DOHH2 (cell line): ENCODE measurements around the gene MYO6.

Source experiments
- H3F3A ChIP-seq: fragments of 200-600 bp; sonication (generic), shearing (Covaris generic); 2 replicates; pipeline ENCODE4 v1.6.0; 2016; ENCODE audit warnings: antibody characterized with exemption, mild to moderate bottlenecking; ENCODE audit not compliant: control insufficient read depth, insufficient read depth
- H3K27ac ChIP-seq: fragments of 200-600 bp; sonication (generic); 2 replicates; pipeline ENCODE4 v1.5.1; 2014; ENCODE audit warnings: low read depth, mild to moderate bottlenecking, low read length, moderate library complexity
- H3K27me3 ChIP-seq: fragments of 200-600 bp; sonication (generic); 2 replicates; pipeline ENCODE4 v1.6.1; 2014; ENCODE audit warnings: mild to moderate bottlenecking, low read length, mixed read lengths; ENCODE audit not compliant: control insufficient read depth
- H3K36me3 ChIP-seq: fragments of 200-600 bp; sonication (generic); 2 replicates; pipeline ENCODE4 v1.6.1; 2014; ENCODE audit warnings: mild to moderate bottlenecking, low read length, moderate library complexity, mixed read lengths; ENCODE audit not compliant: control insufficient read depth
- H3K4me1 ChIP-seq: fragments of 200-600 bp; sonication (generic); 2 replicates; pipeline ENCODE4 v1.6.1; 2014; ENCODE audit warnings: mild to moderate bottlenecking, low read length, mixed read lengths; ENCODE audit not compliant: control insufficient read depth
- H3K4me2 ChIP-seq: fragments of 200-600 bp; sonication (generic); 2 replicates; pipeline ENCODE4 v1.6.0; 2014; ENCODE audit warnings: mild to moderate bottlenecking, low read length, moderate library complexity
- H3K4me3 ChIP-seq: fragments of 200-600 bp; sonication (generic); 2 replicates; pipeline ENCODE4 v1.5.1; 2014; ENCODE audit warnings: mild to moderate bottlenecking, low read length, mixed read lengths
- H3K79me2 ChIP-seq: fragments of 200-600 bp; sonication (generic); 2 replicates; pipeline ENCODE4 v1.6.1; 2014; ENCODE audit warnings: mild to moderate bottlenecking, low read length, mixed read lengths; ENCODE audit not compliant: control insufficient read depth
- H3K9me2 ChIP-seq: fragments of 200-600 bp; sonication (generic); replicated peaks from 2 replicates; pipeline ENCODE4 v1.6.1; 2014; ENCODE audit warnings: mild to moderate bottlenecking, low read length, mixed read lengths; ENCODE audit not compliant: control insufficient read depth
- H3K9me3 ChIP-seq: fragments of 200-600 bp; sonication (generic); 2 replicates; pipeline ENCODE4 v1.6.1; 2014; ENCODE audit warnings: antibody characterized with exemption, low read length, mixed read lengths; ENCODE audit not compliant: control insufficient read depth, insufficient read depth
- H4K20me1 ChIP-seq: fragments of 200-600 bp; sonication (generic); 2 replicates; pipeline ENCODE4 v1.6.0; 2014; ENCODE audit warnings: low read depth, mild to moderate bottlenecking, antibody characterized with exemption, low read length, moderate library complexity; ENCODE audit not compliant: control insufficient read depth, insufficient read depth
- EZH2phosphoT487 ChIP-seq: fragments of 200-600 bp; sonication (generic); IDR thresholded peaks from 2 replicates; pipeline ENCODE4 v1.6.1; 2017; ENCODE audit warnings: borderline replicate concordance, mild to moderate bottlenecking, antibody characterized with exemption, low read length, moderate library complexity, mixed read lengths
- TF ChIP-seq, protein P1 (sequence below): fragments of 200-600 bp; sonication (generic); IDR thresholded peaks from one replicate; pipeline ENCODE4 v1.5.1; 2014; ENCODE audit warnings: antibody characterized with exemption, mild to moderate bottlenecking, low read depth, low read length; ENCODE audit not compliant: poor library complexity, severe bottlenecking

Gene MYO6

GRCh38 chr6:75815756-75816155 lies 66.7 kb downstream of the MYO6 start:
- no peaks in the 10 kb centered on the region for H3K4me1 ChIP-seq
- no peaks in the 10 kb centered on the region for H3K36me3 ChIP-seq
- no peak overlapping the region for H3K4me2 ChIP-seq
- H3K27me3 ChIP-seq = no peaks in the 10 kb centered on the region
- no peak overlapping the region for H3K4me3 ChIP-seq
- H4K20me1 ChIP-seq = no peaks in the 10 kb centered on the region
- no peak for TF ChIP-seq EZH2phosphoT487
- TF ChIP-seq, protein P1, sequence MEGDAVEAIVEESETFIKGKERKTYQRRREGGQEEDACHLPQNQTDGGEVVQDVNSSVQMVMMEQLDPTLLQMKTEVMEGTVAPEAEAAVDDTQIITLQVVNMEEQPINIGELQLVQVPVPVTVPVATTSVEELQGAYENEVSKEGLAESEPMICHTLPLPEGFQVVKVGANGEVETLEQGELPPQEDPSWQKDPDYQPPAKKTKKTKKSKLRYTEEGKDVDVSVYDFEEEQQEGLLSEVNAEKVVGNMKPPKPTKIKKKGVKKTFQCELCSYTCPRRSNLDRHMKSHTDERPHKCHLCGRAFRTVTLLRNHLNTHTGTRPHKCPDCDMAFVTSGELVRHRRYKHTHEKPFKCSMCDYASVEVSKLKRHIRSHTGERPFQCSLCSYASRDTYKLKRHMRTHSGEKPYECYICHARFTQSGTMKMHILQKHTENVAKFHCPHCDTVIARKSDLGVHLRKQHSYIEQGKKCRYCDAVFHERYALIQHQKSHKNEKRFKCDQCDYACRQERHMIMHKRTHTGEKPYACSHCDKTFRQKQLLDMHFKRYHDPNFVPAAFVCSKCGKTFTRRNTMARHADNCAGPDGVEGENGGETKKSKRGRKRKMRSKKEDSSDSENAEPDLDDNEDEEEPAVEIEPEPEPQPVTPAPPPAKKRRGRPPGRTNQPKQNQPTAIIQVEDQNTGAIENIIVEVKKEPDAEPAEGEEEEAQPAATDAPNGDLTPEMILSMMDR = no peak
- no peaks in the 10 kb centered on the region for H3K9me3 ChIP-seq
- H3K79me2 ChIP-seq = no peaks in the 10 kb centered on the region
- no peaks in the 10 kb centered on the region for H3K9me2 ChIP-seq
- H3K27ac ChIP-seq = no peak overlapping the region
- no peaks in the 10 kb centered on the region for H3F3A ChIP-seq

GRCh38 chr6:75818098-75818855 lies 69.2 kb downstream of the MYO6 start:
- Histone ChIP-seq H3K79me2 (no peaks in the 10 kb centered on the region), H4K20me1 (no peaks in the 10 kb centered on the region), H3K9me2 (no peaks in the 10 kb centered on the region), H3F3A (no peaks in the 10 kb centered on the region), H3K27me3 (no peaks in the 10 kb centered on the region), H3K27ac (no peak overlapping the region), H3K4me1 (no peaks in the 10 kb centered on the region), H3K36me3 (no peaks in the 10 kb centered on the region), H3K9me3 (no peaks in the 10 kb centered on the region), H3K4me3 (no peak overlapping the region), H3K4me2 (no peak overlapping the region)
- TF ChIP-seq, protein P1 = no peak
- TF ChIP-seq EZH2phosphoT487 = no peak

DNA sequence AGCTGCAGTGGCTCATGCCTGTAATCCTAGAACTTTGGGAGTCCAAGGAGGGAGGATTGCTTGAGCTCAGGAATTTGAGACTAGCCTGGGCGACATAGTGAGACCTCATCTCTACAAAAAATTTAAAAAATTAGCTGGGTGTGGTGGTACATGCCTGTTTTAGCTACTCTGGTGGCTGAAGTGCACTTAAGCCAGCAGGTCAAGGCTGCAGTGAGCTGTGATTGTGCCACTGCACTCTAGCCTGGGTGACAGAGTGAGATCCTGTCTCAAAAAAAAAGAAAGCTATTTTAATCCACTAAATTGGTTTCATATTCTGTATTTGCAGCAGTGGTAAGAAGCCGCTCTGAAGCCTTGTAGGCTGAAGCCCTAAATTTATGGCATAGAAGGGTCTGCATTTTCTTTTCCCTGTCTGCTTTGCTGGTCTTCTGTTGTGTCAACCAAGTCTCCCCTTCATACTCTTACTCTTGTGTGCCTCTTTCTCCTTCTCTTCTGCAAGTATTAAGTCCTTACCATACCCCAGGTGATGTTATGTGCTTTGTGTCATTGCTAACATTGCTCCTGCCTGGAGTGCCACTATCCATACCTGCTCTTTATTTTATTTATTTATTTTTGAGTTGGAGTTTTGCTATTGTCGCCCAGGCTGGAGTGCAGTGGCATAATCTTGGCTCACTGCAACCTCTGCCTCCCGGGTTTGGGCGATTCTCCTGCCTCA lies 70.9 kb downstream of the MYO6 start:
- Histone ChIP-seq H3K9me2 (no peaks in the 10 kb centered on the region), H3K9me3 (no peaks in the 10 kb centered on the region), H3K4me2 (no peak overlapping the region), H3K79me2 (no peaks in the 10 kb centered on the region), H3K27ac (no peak overlapping the region), H3F3A (no peaks in the 10 kb centered on the region), H3K27me3 (no peaks in the 10 kb centered on the region), H3K36me3 (no peaks in the 10 kb centered on the region), H3K4me3 (no peak overlapping the region), H4K20me1 (no peaks in the 10 kb centered on the region), H3K4me1 (no peaks in the 10 kb centered on the region)
- TF ChIP-seq EZH2phosphoT487 = no peak
- TF ChIP-seq, protein P1 = no peak
